NCI-H2227 treated with DMSO at 0.1 percent for 48 hours (cell line): ENCODE measurements around the gene FAM241A.

Experiments
- DNase-seq: peaks from one replicate; lab custom pipeline; 2025; lab: John Stamatoyannopoulos, UW

FAM241A gene

GRCh38 chr4:112214390-112215264 lies 69.4 kb downstream of the FAM241A start:
- no peak for DNase-seq

DNA sequence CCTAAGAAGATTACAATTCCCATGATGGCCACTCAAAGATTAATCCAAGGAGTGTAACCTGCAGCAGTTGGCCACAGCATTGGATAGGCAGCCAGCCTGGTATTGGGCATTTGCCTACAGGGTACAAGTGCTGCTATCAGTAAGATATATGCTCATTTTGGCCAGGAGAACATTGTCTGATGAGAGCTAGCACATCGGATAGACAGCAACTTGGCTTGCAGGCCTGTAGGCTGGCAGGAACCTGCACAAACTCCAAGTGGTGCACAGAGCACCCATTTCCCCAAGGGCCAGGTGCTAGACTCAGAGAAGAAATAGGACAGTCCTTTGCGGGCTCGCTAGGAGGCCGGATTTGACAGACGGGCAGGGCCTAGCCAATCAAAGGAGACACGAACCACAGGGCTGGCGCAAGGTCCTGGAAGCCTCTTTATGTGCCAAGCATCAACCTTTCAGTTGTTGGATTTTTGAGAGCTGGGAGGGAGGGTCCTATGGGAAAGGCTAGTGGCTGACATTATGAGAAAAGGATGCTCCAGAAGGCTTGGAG lies 74.6 kb downstream of the FAM241A start:
- no peak for DNase-seq

DNA sequence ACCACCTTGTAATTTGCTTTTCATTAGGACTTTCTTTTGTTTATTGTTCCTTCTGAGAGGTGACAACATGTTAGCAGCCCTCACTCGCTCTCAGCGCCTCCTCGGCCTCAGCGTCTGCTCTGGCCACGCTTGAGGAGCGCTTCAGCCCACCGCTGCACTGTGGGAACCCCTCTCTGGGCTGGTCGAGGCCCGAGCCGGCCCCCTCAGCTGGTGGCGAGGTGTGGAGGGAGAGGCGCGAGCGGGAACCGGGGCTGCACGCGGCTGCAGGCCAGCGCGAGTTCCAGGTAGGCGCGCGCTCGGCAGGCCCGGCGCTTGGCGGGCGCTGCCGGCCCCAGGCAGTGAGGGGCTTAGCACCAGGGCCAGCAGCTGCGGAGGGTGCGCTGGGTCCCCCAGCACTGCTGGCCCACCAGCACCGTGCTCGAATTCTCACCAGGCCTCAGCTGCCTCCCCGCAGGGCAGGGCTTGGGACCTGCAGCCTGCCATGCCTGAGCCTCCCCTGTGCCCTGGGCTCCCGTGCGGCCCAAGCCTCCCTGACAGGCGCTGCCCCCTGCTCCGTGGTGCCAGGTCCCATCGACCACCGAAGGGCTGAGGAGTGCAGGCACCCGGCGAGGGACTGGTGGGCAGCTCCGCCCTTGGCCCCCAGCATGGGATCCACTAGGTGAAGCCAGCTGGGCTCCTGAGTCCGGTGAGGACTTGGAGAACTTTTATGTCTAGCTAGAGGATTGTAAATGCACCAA lies 77.1 kb downstream of the FAM241A start:
- no peak for DNase-seq

- DNase-seq, result no peak
Observed at GRCh38 chr4:112225157-112225556, 79.9 kb downstream of the FAM241A start.

- DNase-seq, result peak; percentile 93
Observed at GRCh38 chr4:112230879-112231778, 85.9 kb downstream of the FAM241A start.

DNA sequence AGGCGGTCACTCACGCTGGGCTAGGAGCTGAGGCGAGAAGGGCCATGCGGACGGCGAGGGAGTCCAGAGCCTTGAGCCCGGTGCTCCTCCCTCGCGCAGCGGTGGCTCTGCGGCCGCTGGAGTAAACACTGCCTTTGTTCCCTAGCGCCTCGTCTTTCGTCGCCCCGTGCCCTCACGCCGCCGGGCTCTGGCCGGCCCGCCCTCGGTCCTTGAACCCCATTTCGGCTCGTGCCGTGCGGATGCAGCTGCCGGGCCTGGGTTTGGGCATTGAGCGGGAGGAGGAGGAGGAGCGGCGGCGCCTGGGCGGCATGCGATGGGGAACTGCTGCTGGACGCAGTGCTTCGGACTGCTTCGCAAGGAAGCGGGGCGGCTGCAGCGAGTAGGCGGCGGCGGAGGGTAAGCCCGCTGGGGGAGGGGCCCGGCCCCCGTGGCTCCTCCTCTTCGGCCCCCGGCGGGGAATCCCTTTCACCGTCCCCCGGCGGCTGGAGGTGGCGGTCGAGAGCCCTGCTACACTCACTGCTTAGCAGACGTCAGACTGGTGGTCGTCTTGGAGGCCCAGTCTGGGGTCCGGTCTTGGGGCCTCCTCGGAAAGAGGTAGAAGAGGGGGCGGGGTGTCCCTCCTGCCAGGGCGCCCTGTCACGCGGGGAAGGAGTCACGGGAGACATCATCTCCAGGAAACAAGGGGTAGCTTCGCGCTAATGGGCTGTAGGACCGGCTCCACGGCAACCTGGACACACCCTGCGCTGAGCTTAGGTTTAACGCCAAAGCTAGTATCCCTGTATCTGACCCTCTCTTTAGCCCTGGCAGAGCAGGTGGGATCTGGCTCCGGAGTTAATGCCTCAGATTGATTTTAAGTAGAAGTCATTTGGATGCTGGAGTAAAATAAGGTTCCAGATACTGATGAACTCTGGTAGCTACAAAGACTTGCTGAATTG lies 86.8 kb downstream of the FAM241A start, which contains the start of gene AP1AR:
AP1AR (plus strand) TSS at position 9 of the 935 bp plus-strand sequence; CDS start at position 314, 305 bp downstream.
- DNase-seq, result peak; percentile 60

DNA sequence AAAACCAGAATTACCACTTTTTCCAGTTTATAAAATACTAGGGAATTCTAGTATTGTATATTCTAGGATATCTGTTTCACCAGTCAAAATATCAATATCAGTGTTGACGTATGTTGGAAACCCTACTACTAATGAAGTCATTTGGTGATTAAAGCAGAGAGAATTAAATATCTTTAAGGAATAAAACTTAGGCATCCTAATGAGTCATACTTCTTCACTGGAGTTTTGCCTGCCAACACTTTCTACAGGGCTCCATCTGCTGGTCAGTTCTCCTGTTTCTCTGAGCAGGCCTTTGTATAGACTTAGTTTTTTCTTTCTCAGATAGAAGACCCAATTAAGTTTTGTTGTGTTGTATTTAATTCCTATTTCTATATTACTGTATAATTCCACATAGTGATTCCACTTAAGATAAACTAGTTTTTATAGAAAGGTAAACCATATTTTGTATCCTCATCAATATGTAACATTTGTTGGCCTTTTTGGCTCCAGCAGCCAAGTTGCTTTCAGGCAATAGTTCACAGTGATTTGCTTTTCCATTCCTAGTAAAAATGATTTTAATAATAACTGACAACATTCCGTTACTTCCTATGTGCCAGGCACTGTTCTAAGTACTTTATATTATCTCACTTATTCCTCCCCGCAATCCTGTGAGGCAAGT lies 89.8 kb downstream of the FAM241A start:
- peak; percentile 16 for DNase-seq

DNA sequence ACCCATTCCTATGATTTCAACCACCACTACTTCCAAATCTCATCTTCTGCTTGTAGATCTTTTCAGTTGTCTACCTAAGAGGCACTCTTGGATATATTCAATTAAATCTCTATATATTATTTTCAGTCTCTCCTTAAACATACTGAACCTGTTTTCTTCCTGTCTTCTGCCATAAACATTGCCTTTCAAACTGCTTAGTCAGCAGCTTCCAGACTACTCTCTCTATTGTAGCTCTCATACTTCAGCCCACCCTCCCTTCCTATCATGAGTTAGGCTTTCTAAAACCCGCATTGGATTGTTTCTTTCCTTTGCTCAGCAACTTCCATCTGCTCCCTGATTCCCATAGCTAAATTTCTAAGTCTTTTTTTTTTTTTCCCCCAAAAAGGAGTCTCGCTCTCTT lies 90.8 kb downstream of the FAM241A start:
- DNase-seq, result no peak

DNA sequence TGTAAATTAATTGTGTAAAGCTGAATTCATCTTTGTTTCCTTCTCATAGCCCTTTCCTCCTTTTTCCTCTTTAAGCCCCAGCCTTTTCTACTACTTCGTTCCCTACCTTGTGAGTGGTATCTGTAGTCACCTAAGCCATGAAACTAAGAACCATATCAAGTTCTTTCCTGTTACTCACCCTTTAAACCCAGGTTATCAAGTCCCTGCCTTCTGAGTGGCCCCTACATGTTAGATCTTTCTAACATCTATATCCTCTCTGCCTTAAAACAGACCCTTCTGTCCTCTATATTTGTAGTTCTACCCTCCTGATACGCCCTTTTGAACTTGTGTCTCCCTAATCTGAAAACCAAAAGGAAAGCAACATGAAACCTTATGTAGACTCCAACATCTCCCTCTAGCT lies 93.6 kb downstream of the FAM241A start:
- DNase-seq, result no peak
